ENCODE measurements around the gene ERVFRD-1. TPM values are rescaled to one million over a fixed set of nuclear protein-coding genes. Genes with fewer than 3 reads are reported as not detected.

The ERVFRD-1 gene
- total RNA-seq, 2 experiments from 2014 or later = not detected

DNA sequence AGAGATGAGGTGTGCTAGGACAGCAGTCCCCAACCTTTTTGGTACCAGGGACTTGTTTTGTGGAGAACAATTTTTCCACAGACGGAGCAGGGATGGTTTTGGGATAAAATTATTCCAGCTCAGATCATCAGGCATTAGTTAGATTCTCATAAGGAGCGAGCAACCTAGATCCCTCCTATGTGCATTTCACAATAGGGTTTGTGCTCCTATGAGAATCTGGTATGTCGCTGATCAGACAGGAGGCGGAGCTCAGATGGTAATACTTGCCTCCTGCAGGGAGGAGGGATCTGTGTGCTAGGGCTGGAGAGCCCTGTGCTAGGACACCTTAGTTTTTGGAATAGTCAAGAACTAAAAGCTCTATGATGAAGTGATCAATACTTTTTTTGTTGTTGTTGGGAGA lies 15.4 kb downstream of the ERVFRD-1 start:
- no peak for TF ChIP-seq CTCF (IDR thresholded peaks at IDR 0.05)
- Mint-ChIP-seq H3K36me3 (ENCODE audit: low read depth) (peaks cover 18% of the 10 kb centered on the region), H3K27ac (no peak overlapping the region), H3K4me3 (peak overlapping the region; percentile 4), H3K9me3 (peaks cover 2% of the 10 kb centered on the region), H3K27me3 (no peaks in the 10 kb centered on the region), H3K4me1 (ENCODE audit: low read depth) (peaks cover 29% of the 10 kb centered on the region)
- ChIA-PET POLR2A (interaction anchor here (1.3 kb wide), 2 partner anchors 9 to 13 kb away, joined by 3 to 5 read pairs; no protein-coding TSS in a partner anchor), CTCF (interaction anchor here (1.0 kb wide), 2 partner anchors 10 to 34 kb away, joined by 3 read pairs; no protein-coding TSS in a partner anchor)
- intact Hi-C loops (cut with micrococcal nuclease) = no loop called here
- no peak for ATAC-seq
- peak; percentile 27 for DNase-seq

DNA sequence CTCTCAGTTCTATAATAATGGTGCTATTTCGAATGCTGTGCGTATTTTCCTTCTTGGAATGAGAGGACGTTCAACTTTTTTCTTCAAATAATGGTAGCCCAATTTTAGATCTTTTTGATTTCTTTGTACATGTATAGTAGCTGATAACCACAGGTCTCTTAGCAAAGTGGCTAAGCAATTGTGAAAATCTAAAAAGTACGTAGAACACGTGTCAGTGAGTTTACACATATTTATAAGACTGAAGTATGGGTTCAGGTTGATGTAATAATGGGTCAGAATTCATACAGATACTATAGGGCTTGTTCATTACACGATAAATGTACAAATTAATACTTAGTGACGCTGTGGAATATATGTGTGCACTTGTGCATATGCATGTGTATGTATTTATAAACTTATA lies 16.6 kb downstream of the ERVFRD-1 start:
- intact Hi-C loops (cut with micrococcal nuclease) = no loop called here
- POLR2A ChIA-PET = interaction anchor here (1.3 kb wide), 1 partner anchor 10 kb away, joined by 5 read pairs; no protein-coding TSS in a partner anchor
- Mint-ChIP-seq H3K27ac (peak overlapping the region; percentile 95), H3K36me3 (ENCODE audit: low read depth) (peaks cover 12% of the 10 kb centered on the region), H3K27me3 (no peaks in the 10 kb centered on the region), H3K4me3 (peak overlapping the region; percentile 89), H3K9me3 (no peaks in the 10 kb centered on the region), H3K4me1 (ENCODE audit: low read depth) (peaks cover 25% of the 10 kb centered on the region)
- ATAC-seq = no peak
- CTCF ChIA-PET = interaction anchor here (1.0 to 1.6 kb wide), 3 partner anchors 35 to 402 kb away, joined by 3 to 5 read pairs (median 4); no protein-coding TSS in a partner anchor
- DNase-seq = no peak
- no peak for TF ChIP-seq CTCF (IDR thresholded peaks at IDR 0.05)

DNA sequence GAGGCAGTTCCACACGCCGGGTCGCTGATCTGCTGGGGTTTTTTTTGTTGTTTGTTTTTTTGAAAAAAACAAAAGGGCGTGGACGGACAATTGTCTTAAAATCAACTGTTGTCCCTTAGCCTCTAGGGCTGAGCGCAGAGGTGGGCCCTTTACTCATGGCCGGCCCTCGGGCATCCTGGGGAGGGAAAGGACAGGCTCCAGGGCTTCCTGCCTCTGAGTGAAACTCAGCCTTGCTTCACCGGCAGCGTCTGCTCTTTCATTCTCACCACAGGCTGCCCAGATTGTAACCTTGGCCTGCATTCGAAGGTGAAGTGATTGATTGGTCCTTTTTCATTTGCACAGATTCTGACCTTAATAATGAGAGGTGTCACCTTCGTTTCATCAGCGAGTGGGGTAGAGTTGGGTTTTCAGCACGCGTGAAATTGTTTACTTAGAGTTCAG lies 17.1 kb downstream of the ERVFRD-1 start:
- Mint-ChIP-seq H3K27me3 (no peaks in the 10 kb centered on the region), H3K9me3 (no peaks in the 10 kb centered on the region), H3K4me1 (ENCODE audit: low read depth) (peaks cover 25% of the 10 kb centered on the region), H3K36me3 (ENCODE audit: low read depth) (peaks cover 7% of the 10 kb centered on the region), H3K4me3 (peak overlapping the region; percentile 89), H3K27ac (peak overlapping the region; percentile 95)
- intact Hi-C loops (cut with micrococcal nuclease) = no loop called here
- peak; percentile 28 for ATAC-seq
- ChIA-PET POLR2A (no interaction called here), CTCF (interaction anchor here (1.2 to 1.6 kb wide), 2 partner anchors 40 to 402 kb away, joined by 4 to 5 read pairs; no protein-coding TSS in a partner anchor)
- peak; percentile 71 for DNase-seq
- no peak for TF ChIP-seq CTCF (IDR thresholded peaks at IDR 0.05)

- Mint-ChIP-seq H3K9me3 (no peaks in the 10 kb centered on the region), H3K27ac (peak within 1 kb of the TSS; percentile 96), H3K4me3 (peak within 1 kb of the TSS; percentile 89), H3K36me3 (ENCODE audit: low read depth) (peaks cover 5% of the 10 kb centered on the region), H3K27me3 (no peaks in the 10 kb centered on the region), H3K4me1 (ENCODE audit: low read depth) (peaks cover 25% of the 10 kb centered on the region)
- peak; percentile 98 for DNase-seq
- intact Hi-C loops (cut with micrococcal nuclease) = no loop called here
- POLR2A ChIA-PET = interaction anchor here (0.6 to 1.0 kb wide), 2 partner anchors 10 to 357 kb away, joined by 3 read pairs; no protein-coding TSS in a partner anchor
- peak; percentile 94 for ATAC-seq
- CTCF ChIA-PET = interaction anchor here (0.5 to 1.2 kb wide), 7 partner anchors 9 to 624 kb away, joined by 3 to 4 read pairs (median 3); no protein-coding TSS in a partner anchor
- peak; percentile 58 for TF ChIP-seq CTCF (IDR thresholded peaks at IDR 0.05)
Observed at GRCh38 chr6:11093626-11094410, 17.7 kb downstream of the ERVFRD-1 start, which contains the start of gene SMIM13. SMIM13 (plus strand) TSS chr6:11093834; CDS start chr6:11094314, 480 bp downstream.

GRCh38 chr6:11093376-11093625 lies 18.2 kb downstream of the ERVFRD-1 start:
- ChIA-PET POLR2A (interaction anchor here (0.6 to 1.0 kb wide), 2 partner anchors 11 to 358 kb away, joined by 3 read pairs; no protein-coding TSS in a partner anchor), CTCF (interaction anchor here (0.5 to 1.0 kb wide), 6 partner anchors 10 to 624 kb away, joined by 3 to 4 read pairs (median 3); no protein-coding TSS in a partner anchor)
- Mint-ChIP-seq H3K4me3 (peak overlapping the region; percentile 89), H3K4me1 (ENCODE audit: low read depth) (peaks cover 25% of the 10 kb centered on the region), H3K36me3 (ENCODE audit: low read depth) (peaks cover 5% of the 10 kb centered on the region), H3K27ac (peak overlapping the region; percentile 96), H3K27me3 (no peaks in the 10 kb centered on the region), H3K9me3 (no peaks in the 10 kb centered on the region)
- TF ChIP-seq CTCF (IDR thresholded peaks at IDR 0.05) = no peak
- ATAC-seq (peak; percentile 5), DNase-seq (no peak)
- intact Hi-C loops (cut with micrococcal nuclease) = no loop called here

Measured in activated CD8-positive, alpha-beta T cell treated with anti-CD3 and anti-CD28 coated beads for 36 hours (primary cell).